ENCODE data around the gene FLACC1. TPM values are rescaled to one million over a fixed set of nuclear protein-coding genes. Genes with fewer than 3 reads are reported as not detected.
"Not testable (repeated sequence)": the region's sequence is repeated elsewhere in the genome, so short reads cannot be mapped to it uniquely, and the experiment has no call there.

The FLACC1 gene
- total RNA-seq, 1 donor from 2014 or later: 1.2 TPM

- H3K27me3 Mint-ChIP-seq (ENCODE audit: low read depth): peaks cover 3% of the 10 kb centered on the region
- H3K9me3 Mint-ChIP-seq: peaks cover 3% of the 10 kb centered on the region
- TF ChIP-seq CTCF (IDR thresholded peaks at IDR 0.05; ENCODE audit: unreplicated experiment): no peak
- H3K27ac Mint-ChIP-seq: no peak overlapping the region
- H3K4me1 Mint-ChIP-seq: peaks cover 7% of the 10 kb centered on the region
- no peak for DNase-seq (ENCODE audit: low spot score in 2 of 2, unreplicated experiment in 2 of 2)
- H3K4me3 Mint-ChIP-seq: no peak overlapping the region
- H3K36me3 Mint-ChIP-seq: no peaks in the 10 kb centered on the region
Observed at GRCh38 chr2:201249889-201250288, 107.3 kb downstream of the FLACC1 start.

- DNase-seq (ENCODE audit: low spot score in 2 of 2, unreplicated experiment in 2 of 2): no peak
- peaks cover 3% of the 10 kb centered on the region for H3K27me3 Mint-ChIP-seq (ENCODE audit: low read depth)
- H3K27ac Mint-ChIP-seq: no peak overlapping the region
- H3K4me1 Mint-ChIP-seq: no peaks in the 10 kb centered on the region
- H3K36me3 Mint-ChIP-seq: no peaks in the 10 kb centered on the region
- H3K4me3 Mint-ChIP-seq: no peak overlapping the region
- no peak for TF ChIP-seq CTCF (IDR thresholded peaks at IDR 0.05; ENCODE audit: unreplicated experiment)
- peaks cover 3% of the 10 kb centered on the region for H3K9me3 Mint-ChIP-seq
Observed at GRCh38 chr2:201248288-201248844, 108.8 kb downstream of the FLACC1 start.

GRCh38 chr2:201246280-201246679 is 110.9 kb downstream of the FLACC1 start:
- Mint-ChIP-seq H3K27ac (no peak overlapping the region), H3K9me3 (peaks cover 15% of the 10 kb centered on the region), H3K4me1 (no peaks in the 10 kb centered on the region), H3K36me3 (peaks cover 5% of the 10 kb centered on the region), H3K27me3 (ENCODE audit: low read depth) (peaks cover 3% of the 10 kb centered on the region), H3K4me3 (no peak overlapping the region)
- no peak for TF ChIP-seq CTCF (IDR thresholded peaks at IDR 0.05; ENCODE audit: unreplicated experiment)
- no peak for DNase-seq (ENCODE audit: low spot score in 2 of 2, unreplicated experiment in 2 of 2)

GRCh38 chr2:201244829-201245228 is 112.3 kb downstream of the FLACC1 start:
- no peak for DNase-seq (ENCODE audit: low spot score in 2 of 2, unreplicated experiment in 2 of 2)
- no peak overlapping the region for H3K27ac Mint-ChIP-seq
- H3K36me3 Mint-ChIP-seq: peaks cover 7% of the 10 kb centered on the region
- H3K4me3 Mint-ChIP-seq: no peak overlapping the region
- H3K9me3 Mint-ChIP-seq: peaks cover 19% of the 10 kb centered on the region
- TF ChIP-seq CTCF (IDR thresholded peaks at IDR 0.05; ENCODE audit: unreplicated experiment): no peak
- no peaks in the 10 kb centered on the region for H3K4me1 Mint-ChIP-seq
- H3K27me3 Mint-ChIP-seq (ENCODE audit: low read depth): no peaks in the 10 kb centered on the region

GRCh38 chr2:201242571-201243277 is 114.4 kb downstream of the FLACC1 start:
- H3K27me3 Mint-ChIP-seq (ENCODE audit: low read depth): no peaks in the 10 kb centered on the region
- H3K27ac Mint-ChIP-seq: no peak overlapping the region
- H3K36me3 Mint-ChIP-seq: peaks cover 7% of the 10 kb centered on the region
- H3K9me3 Mint-ChIP-seq: peaks cover 22% of the 10 kb centered on the region
- H3K4me1 Mint-ChIP-seq: no peaks in the 10 kb centered on the region
- TF ChIP-seq CTCF (IDR thresholded peaks at IDR 0.05; ENCODE audit: unreplicated experiment): no peak
- H3K4me3 Mint-ChIP-seq: no peak overlapping the region
- no peak for DNase-seq (ENCODE audit: low spot score in 2 of 2, unreplicated experiment in 2 of 2)

GRCh38 chr2:201239167-201239935 is 117.8 kb downstream of the FLACC1 start:
- H3K27ac Mint-ChIP-seq; H3K36me3 Mint-ChIP-seq; H3K27me3 Mint-ChIP-seq (ENCODE audit: low read depth); DNase-seq (ENCODE audit: low spot score in 2 of 2, unreplicated experiment in 2 of 2); H3K4me3 Mint-ChIP-seq; H3K4me1 Mint-ChIP-seq: not testable (repeated sequence)
- H3K9me3 Mint-ChIP-seq: peaks cover 22% of the 10 kb centered on the region
